OCI-LY3 (cell line): ENCODE measurements around the gene IL16.

Source experiments
- EZH2phosphoT487 ChIP-seq: fragments of 200-600 bp; shearing (Covaris generic); IDR thresholded peaks from 2 replicates; pipeline ENCODE4 v1.6.1; 2018; ENCODE audit warnings: antibody characterized with exemption, mixed run types, low read depth
- TF ChIP-seq, protein P1 (sequence below): fragments of 200-600, 300-600 bp; sonication (generic); IDR thresholded peaks from 2 replicates; pipeline ENCODE4 v1.5.1; 2014; ENCODE audit warnings: antibody characterized with exemption, low read length, low read depth

DNA sequence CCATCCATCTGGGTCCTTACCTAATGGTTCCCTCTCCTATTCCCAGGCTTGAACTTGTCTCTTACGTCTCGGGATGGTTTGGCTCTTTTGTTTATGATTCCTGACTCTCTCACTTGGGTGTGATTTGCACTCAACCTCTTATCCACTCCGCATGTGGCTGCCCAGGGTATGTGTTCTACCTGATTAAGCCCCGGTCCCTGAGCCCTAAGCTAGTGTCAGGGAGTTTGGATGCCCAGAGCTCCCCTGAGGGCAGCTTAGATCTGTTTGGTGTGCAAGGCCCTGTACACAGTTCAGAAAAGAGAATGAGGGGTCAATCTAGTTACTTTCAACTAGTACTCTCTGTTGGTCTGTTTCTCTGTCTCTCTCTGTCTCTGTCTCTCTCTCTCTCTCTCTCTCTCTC, 143.2 kb downstream of the IL16 start:
- TF ChIP-seq, protein P1, sequence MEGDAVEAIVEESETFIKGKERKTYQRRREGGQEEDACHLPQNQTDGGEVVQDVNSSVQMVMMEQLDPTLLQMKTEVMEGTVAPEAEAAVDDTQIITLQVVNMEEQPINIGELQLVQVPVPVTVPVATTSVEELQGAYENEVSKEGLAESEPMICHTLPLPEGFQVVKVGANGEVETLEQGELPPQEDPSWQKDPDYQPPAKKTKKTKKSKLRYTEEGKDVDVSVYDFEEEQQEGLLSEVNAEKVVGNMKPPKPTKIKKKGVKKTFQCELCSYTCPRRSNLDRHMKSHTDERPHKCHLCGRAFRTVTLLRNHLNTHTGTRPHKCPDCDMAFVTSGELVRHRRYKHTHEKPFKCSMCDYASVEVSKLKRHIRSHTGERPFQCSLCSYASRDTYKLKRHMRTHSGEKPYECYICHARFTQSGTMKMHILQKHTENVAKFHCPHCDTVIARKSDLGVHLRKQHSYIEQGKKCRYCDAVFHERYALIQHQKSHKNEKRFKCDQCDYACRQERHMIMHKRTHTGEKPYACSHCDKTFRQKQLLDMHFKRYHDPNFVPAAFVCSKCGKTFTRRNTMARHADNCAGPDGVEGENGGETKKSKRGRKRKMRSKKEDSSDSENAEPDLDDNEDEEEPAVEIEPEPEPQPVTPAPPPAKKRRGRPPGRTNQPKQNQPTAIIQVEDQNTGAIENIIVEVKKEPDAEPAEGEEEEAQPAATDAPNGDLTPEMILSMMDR: no peak
- no peak for TF ChIP-seq EZH2phosphoT487
